HepG2 (cell line): Measurements from ENCODE around the gene DENND4B. TPM values are rescaled to one million over a fixed set of nuclear protein-coding genes. Genes with fewer than 3 reads are reported as not detected.

Experiments used
- AGO1 ChIP-seq: fragments of 200-400 bp; formaldehyde crosslinking; IDR thresholded peaks from 2 replicates; pipeline ENCODE4 v1.6.1; 2017; ENCODE audit warnings: mild to moderate bottlenecking, low read depth, low read length, moderate library complexity; ENCODE audit not compliant: poor library complexity, severe bottlenecking
- AGO2 ChIP-seq: fragments of 200-400 bp; formaldehyde crosslinking; optimal IDR thresholded peaks from 2 replicates; pipeline ENCODE3; 2017; ENCODE audit warnings: mild to moderate bottlenecking, low read depth, low read length, moderate library complexity
- ATAD3A ChIP-seq: sonication (generic); formaldehyde crosslinking; IDR thresholded peaks from 2 replicates; pipeline ENCODE4 v1.4.0; 2020; ENCODE audit warnings: missing genetic modification reagents
- CHD2 ChIP-seq: IDR thresholded peaks from 2 replicates; pipeline ENCODE4 v1.6.1; 2011; ENCODE audit warnings: low read depth, low read length, improper control_type of control experiment
- FOXA1 ChIP-seq, 2 experiments: fragments of 450-650 bp in 1 of 2; sonication (generic) in 1 of 2; formaldehyde crosslinking in 1 of 2; IDR thresholded peaks; 2 replicates each; pipeline versions ENCODE4 v1.4.0 to v1.6.1; 2016 to 2020; ENCODE audit warnings: missing genetic modification reagents in 1 of 2
- FOXM1 ChIP-seq: sonication (generic); formaldehyde crosslinking; IDR thresholded peaks from 2 replicates; pipeline ENCODE4 v1.5.0; 2020; ENCODE audit warnings: missing genetic modification reagents
- HNRNPK ChIP-seq: fragments of 200-400 bp; formaldehyde crosslinking; IDR thresholded peaks from 2 replicates; pipeline ENCODE4 v1.6.1; 2018; ENCODE audit warnings: low read length, low read depth, moderate library complexity, mild to moderate bottlenecking; ENCODE audit not compliant: poor library complexity, severe bottlenecking
- HOXA3 ChIP-seq: sonication (generic); formaldehyde crosslinking; IDR thresholded peaks from 2 replicates; pipeline ENCODE4 v1.5.0; 2020; ENCODE audit warnings: missing genetic modification reagents
- KDM6A ChIP-seq: IDR thresholded peaks from 2 replicates; pipeline ENCODE4 v1.6.1; 2016; ENCODE audit warnings: low read depth
- MIER2 ChIP-seq: IDR thresholded peaks from 2 replicates; pipeline ENCODE4 v1.6.1; 2016; ENCODE audit warnings: missing biosample characterization, missing genetic modification reagents
- NFE2L2 ChIP-seq: fragments of 150-350 bp; IDR thresholded peaks from 2 replicates; pipeline ENCODE4 v1.6.1; 2014; ENCODE audit warnings: low read length
- PRPF4 ChIP-seq: fragments of 200-400 bp; formaldehyde crosslinking; IDR thresholded peaks from 2 replicates; pipeline ENCODE4 v1.6.1; 2016; ENCODE audit warnings: low read length, low read depth; ENCODE audit not compliant: poor library complexity, severe bottlenecking
- PTBP1 ChIP-seq: fragments of 200-400 bp; formaldehyde crosslinking; IDR thresholded peaks from 2 replicates; pipeline ENCODE4 v1.6.1; 2018; ENCODE audit warnings: low read length, low read depth; ENCODE audit not compliant: poor library complexity, severe bottlenecking
- REPIN1 ChIP-seq: sonication (generic); formaldehyde crosslinking; IDR thresholded peaks from 2 replicates; pipeline ENCODE4 v1.8.0; 2022; ENCODE audit warnings: missing genetic modification reagents, low read depth, mild to moderate bottlenecking, borderline replicate concordance
- SIN3A ChIP-seq: IDR thresholded peaks from 2 replicates; pipeline ENCODE4 v1.6.1; 2011; ENCODE audit warnings: low read depth, mild to moderate bottlenecking, control low read depth, low read length, borderline replicate concordance
- ZNF101 ChIP-seq: sonication (generic); formaldehyde crosslinking; IDR thresholded peaks from 2 replicates; pipeline ENCODE4 v1.4.0; 2020; ENCODE audit warnings: mild to moderate bottlenecking, low read depth, missing genetic modification reagents, borderline replicate concordance
- ZNF121 ChIP-seq: sonication (generic); formaldehyde crosslinking; IDR thresholded peaks from 2 replicates; pipeline ENCODE4 v1.5.0; 2020; ENCODE audit warnings: mild to moderate bottlenecking, missing genetic modification reagents
- ZNF142 ChIP-seq: sonication (generic); formaldehyde crosslinking; IDR thresholded peaks from 2 replicates; pipeline ENCODE4 v1.4.0; 2020; ENCODE audit warnings: missing genetic modification reagents
- ZSCAN21 ChIP-seq: sonication (generic); formaldehyde crosslinking; IDR thresholded peaks from 2 replicates; pipeline ENCODE4 v1.8.0; 2022; ENCODE audit warnings: mild to moderate bottlenecking, missing genetic modification reagents, moderate library complexity, borderline replicate concordance
- polyA plus RNA-seq, 8 experiments: library from polyadenylated mRNA; depleted of rRNA in 3 of 8; stranded (reverse) in 7 of 8; unstranded in 1 of 8; fragments of >200 nt; fragmentation: Illumina TruSeq in 4 of 8; extraction: Trizol in 4 of 8; gene quantifications; 2 replicates each; pipeline versions ENCODE4 v1.2.1 to v1.2.3, GENCODE V29; 2011 to 2016; ENCODE audit warnings: low read depth in 4 of 8, missing spikeins in 1 of 8, mixed read lengths in 1 of 8; ENCODE audit not compliant: insufficient read depth in 1 of 8
- total RNA-seq, 5 experiments: library from RNA; depleted of rRNA; stranded (reverse); fragments of >200 nt; fragmentation: Illumina TruSeq; extraction: Trizol; gene quantifications; 2 replicates each; pipeline ENCODE4 v1.2.3, GENCODE V29; 2016; ENCODE audit warnings: low read depth in 1 of 5
- TF ChIP-seq, protein P1 (sequence below): sonication (generic); formaldehyde crosslinking; IDR thresholded peaks from 2 replicates; pipeline ENCODE4 v1.8.1; 2022; ENCODE audit warnings: mild to moderate bottlenecking, missing genetic modification reagents

DENND4B gene
- total and polyA plus RNA-seq, 2 of the 13 experiments (the other 11 are each of a cell fraction or from before 2014, with no cell fraction given): 15.1 to 20.3 TPM

GRCh38 chr1:153922076-153922971 is 24.2 kb downstream of the DENND4B start (continued):
- TF ChIP-seq SIN3A: peak; percentile 38; the same call in 1 of the 2 replicates
- no peak for TF ChIP-seq ZSCAN21
- no peak for TF ChIP-seq REPIN1
- no peak for TF ChIP-seq AGO2
- no peak for TF ChIP-seq KDM6A (CRISPR knock-in tag)
- no peak for TF ChIP-seq FOXA1 (IDR thresholded peaks at IDR 0.05)
- peak; percentile 17; the same call in 1 of the 2 replicates for TF ChIP-seq FOXA1 (CRISPR knock-in tag; IDR thresholded peaks at IDR 0.05)
- TF ChIP-seq, protein P1, sequence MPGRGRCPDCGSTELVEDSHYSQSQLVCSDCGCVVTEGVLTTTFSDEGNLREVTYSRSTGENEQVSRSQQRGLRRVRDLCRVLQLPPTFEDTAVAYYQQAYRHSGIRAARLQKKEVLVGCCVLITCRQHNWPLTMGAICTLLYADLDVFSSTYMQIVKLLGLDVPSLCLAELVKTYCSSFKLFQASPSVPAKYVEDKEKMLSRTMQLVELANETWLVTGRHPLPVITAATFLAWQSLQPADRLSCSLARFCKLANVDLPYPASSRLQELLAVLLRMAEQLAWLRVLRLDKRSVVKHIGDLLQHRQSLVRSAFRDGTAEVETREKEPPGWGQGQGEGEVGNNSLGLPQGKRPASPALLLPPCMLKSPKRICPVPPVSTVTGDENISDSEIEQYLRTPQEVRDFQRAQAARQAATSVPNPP (CRISPR knock-in tag): no peak
- no peak for TF ChIP-seq CHD2
- peak; percentile 67 for TF ChIP-seq PRPF4
- no peak for TF ChIP-seq FOXM1 (CRISPR knock-in tag)
- TF ChIP-seq ATAD3A (CRISPR knock-in tag): no peak
- 0 out of 2 replicates have a peak, but pooled peaks have one; percentile 14 for TF ChIP-seq HOXA3 (CRISPR knock-in tag)
- TF ChIP-seq MIER2 (CRISPR knock-in tag): no peak
- peak; percentile 94 for TF ChIP-seq HNRNPK
- no peak for TF ChIP-seq ZNF121
- TF ChIP-seq ZNF142 (CRISPR knock-in tag): no peak
- TF ChIP-seq NFE2L2: no peak
- TF ChIP-seq AGO1: no peak
- no peak for TF ChIP-seq ZNF101
- no peak for TF ChIP-seq PTBP1
